SU-DHL-6 (cell line): ENCODE data around the gene TM7SF3.
A peak's percentile ranks its signal among the peaks of the same experiment; 100 is the strongest.
"Not testable (repeated sequence)": the region's sequence is repeated elsewhere in the genome, so short reads cannot be mapped to it uniquely, and the experiment has no call there.

ENCODE experiments used
- H2AFZ ChIP-seq: fragments of 200-600 bp; sonication (generic); 2 replicates; pipeline ENCODE4 v1.6.1; 2014; ENCODE audit warnings: low read depth, mild to moderate bottlenecking, moderate library complexity, mixed read lengths, antibody characterized with exemption, low read length; ENCODE audit not compliant: severe bottlenecking
- H3F3A ChIP-seq: fragments of 200-600 bp; shearing (Covaris generic); 2 replicates; pipeline ENCODE4 v1.6.0; 2016; ENCODE audit warnings: antibody characterized with exemption, mild to moderate bottlenecking; ENCODE audit not compliant: insufficient read depth
- H3K27ac ChIP-seq: fragments of 200-600 bp; sonication (generic); 2 replicates; pipeline ENCODE4 v1.5.1; 2016; ENCODE audit warnings: low read depth, mild to moderate bottlenecking, low read length, moderate library complexity, mixed read lengths
- H3K27me3 ChIP-seq: fragments of 200-600 bp; sonication (generic), shearing (Covaris generic); 2 replicates; pipeline ENCODE4 v1.6.0; 2014; ENCODE audit warnings: mild to moderate bottlenecking, low read length
- H3K36me3 ChIP-seq: fragments of 200-600 bp; sonication (generic); 2 replicates; pipeline ENCODE4 v1.6.1; 2014; ENCODE audit warnings: mild to moderate bottlenecking, low read length, mixed read lengths
- H3K4me2 ChIP-seq: fragments of 300-600, 200-600 bp; shearing (Covaris generic), sonication (generic); 2 replicates; pipeline ENCODE4 v1.6.0; 2014; ENCODE audit warnings: low read length, low read depth, mild to moderate bottlenecking; ENCODE audit not compliant: poor library complexity, severe bottlenecking
- H3K4me3 ChIP-seq: fragments of 200-600 bp; sonication (generic); 2 replicates; pipeline ENCODE4 v1.5.1; 2014; ENCODE audit warnings: antibody characterized with exemption, low read length, mild to moderate bottlenecking, mixed read lengths; ENCODE audit not compliant: insufficient read depth, poor library complexity, severe bottlenecking
- H3K79me2 ChIP-seq: fragments of 200-600 bp; sonication (generic); 2 replicates; pipeline ENCODE4 v1.6.1; 2014; ENCODE audit warnings: mild to moderate bottlenecking, low read length, moderate library complexity; ENCODE audit not compliant: insufficient read depth
- H3K9ac ChIP-seq: fragments of 200-600 bp; sonication (generic); 2 replicates; pipeline ENCODE4 v1.7.0; 2014; ENCODE audit warnings: mild to moderate bottlenecking, low read length
- H3K9me2 ChIP-seq: fragments of 200-600 bp; sonication (generic); replicated peaks from 2 replicates; pipeline ENCODE4 v1.6.1; 2014; ENCODE audit warnings: low read length; ENCODE audit not compliant: insufficient read depth
- H3K9me3 ChIP-seq: fragments of 200-600 bp; sonication (generic); 2 replicates; pipeline ENCODE4 v1.6.1; 2014; ENCODE audit warnings: low read length, mixed read lengths; ENCODE audit not compliant: insufficient read depth
- H4K20me1 ChIP-seq: fragments of 200-600 bp; sonication (generic); 2 replicates; pipeline ENCODE4 v1.6.1; 2014; ENCODE audit warnings: low read depth, mild to moderate bottlenecking, antibody characterized with exemption, low read length, moderate library complexity, mixed read lengths
- CTCF ChIP-seq: fragments of 200-600 bp; sonication (generic); IDR thresholded peaks from one replicate; pipeline ENCODE4 v1.5.1; 2017; ENCODE audit warnings: antibody characterized with exemption, mild to moderate bottlenecking, low read length, moderate library complexity; ENCODE audit not compliant: insufficient read depth, poor library complexity, severe bottlenecking
- EZH2phosphoT487 ChIP-seq: fragments of 200-600 bp; sonication (generic), shearing (Covaris generic); conservative IDR thresholded peaks from 2 replicates; pipeline ENCODE4 v1.6.1; 2018; ENCODE audit warnings: mild to moderate bottlenecking, antibody characterized with exemption, low read length, moderate library complexity, mixed read lengths

TM7SF3 gene

GRCh38 chr12:27020761-27021160 is 6.6 kb upstream of the TM7SF3 start:
- Histone ChIP-seq H3K36me3 (no peaks in the 10 kb centered on the region), H3K27ac (no peak overlapping the region), H3K9ac (no peak overlapping the region), H3K4me2 (no peak overlapping the region), H3K9me3 (no peaks in the 10 kb centered on the region), H4K20me1 (no peaks in the 10 kb centered on the region), H3F3A (no peaks in the 10 kb centered on the region), H3K79me2 (peaks cover 16% of the 10 kb centered on the region; the same call in 1 of the 2 replicates), H2AFZ (no peak overlapping the region), H3K27me3 (no peaks in the 10 kb centered on the region), H3K4me3 (no peak overlapping the region), H3K9me2 (no peaks in the 10 kb centered on the region)
- TF ChIP-seq CTCF: no peak
- no peak for TF ChIP-seq EZH2phosphoT487

- no peak overlapping the region for H3K4me3 ChIP-seq
- H3K9me3 ChIP-seq: no peaks in the 10 kb centered on the region
- TF ChIP-seq EZH2phosphoT487 (no peak), CTCF (no peak)
- no peaks in the 10 kb centered on the region for H3K9me2 ChIP-seq
- H3K36me3 ChIP-seq: no peaks in the 10 kb centered on the region
- H3K79me2 ChIP-seq: peaks cover 9% of the 10 kb centered on the region; the same call in 1 of the 2 replicates
- H3K27ac ChIP-seq: no peak overlapping the region
- no peak overlapping the region for H3K9ac ChIP-seq
- no peak overlapping the region for H3K4me2 ChIP-seq
- no peak overlapping the region for H2AFZ ChIP-seq
- H3F3A ChIP-seq: peaks cover 6% of the 10 kb centered on the region; the same call in 1 of the 2 replicates
- H4K20me1 ChIP-seq: no peaks in the 10 kb centered on the region
- H3K27me3 ChIP-seq: no peaks in the 10 kb centered on the region
These were observed 3.9 kb upstream of the TM7SF3 start for GRCh38 chr12:27018037-27018436.

GRCh38 chr12:27017163-27017823 is 3.1 kb upstream of the TM7SF3 start:
- not testable (repeated sequence) for H4K20me1 ChIP-seq, H3K4me3 ChIP-seq, H3K27ac ChIP-seq, H3K27me3 ChIP-seq, H3K4me2 ChIP-seq, H2AFZ ChIP-seq, H3F3A ChIP-seq, H3K36me3 ChIP-seq, H3K9me3 ChIP-seq, H3K9ac ChIP-seq, H3K9me2 ChIP-seq
- H3K79me2 ChIP-seq: peaks cover 12% of the 10 kb centered on the region; the same call in 1 of the 2 replicates

GRCh38 chr12:27015730-27016076 is 1.5 kb upstream of the TM7SF3 start:
- Histone ChIP-seq H3K27ac (no peak overlapping the region), H3K9ac (peak overlapping the region; percentile 76; the same call in 1 of the 2 replicates)

More at GRCh38 chr12:27015730-27016076, 1.5 kb upstream of the TM7SF3 start:
- H3K9me3 ChIP-seq: no peaks in the 10 kb centered on the region
- H3K4me3 ChIP-seq: no peak overlapping the region
- peaks cover 6% of the 10 kb centered on the region; the same call in 1 of the 2 replicates for H3F3A ChIP-seq
- peaks cover 12% of the 10 kb centered on the region; the same call in 1 of the 2 replicates for H3K79me2 ChIP-seq
- H2AFZ ChIP-seq: peak overlapping the region; percentile 98
- no peaks in the 10 kb centered on the region for H3K27me3 ChIP-seq
- no peaks in the 10 kb centered on the region for H3K9me2 ChIP-seq
- TF ChIP-seq CTCF (peak; percentile 29), EZH2phosphoT487 (no peak)
- H3K36me3 ChIP-seq: no peaks in the 10 kb centered on the region
- H4K20me1 ChIP-seq: no peaks in the 10 kb centered on the region
- no peak overlapping the region for H3K4me2 ChIP-seq
